Hepatocyte (in vitro differentiated cells): Measurements from ENCODE around the gene GRM8.

Source experiments
- CTCF ChIP-seq: fragments of 200-600 bp; sonication (generic); IDR thresholded peaks from 2 replicates; pipeline ENCODE4 v1.5.1; 2016; ENCODE audit warnings: antibody characterized with exemption, mild to moderate bottlenecking; ENCODE audit not compliant: poor library complexity
- EZH2phosphoT487 ChIP-seq: fragments of 200-600 bp; sonication (generic); IDR thresholded peaks from one replicate; pipeline ENCODE4 v1.6.1; 2018; ENCODE audit warnings: antibody characterized with exemption, mild to moderate bottlenecking, low read depth, moderate library complexity; ENCODE audit not compliant: unreplicated experiment, severe bottlenecking

- TF ChIP-seq CTCF (peak; percentile 59), EZH2phosphoT487 (no peak)
Measured at GRCh38 chr7:127107601-127108007, 145.1 kb downstream of the GRM8 start.
